Hematopoietic multipotent progenitor cell (in vitro differentiated cells): ENCODE data around the gene RCOR3. TPM values are rescaled to one million over a fixed set of nuclear protein-coding genes. Genes with fewer than 3 reads are reported as not detected.

Experiments used
- DNase-seq, 3 donors: peaks; one replicate each; pipeline ENCODE4 v3.0.0-alpha.2; 2011 to 2015; ENCODE audit warnings: low read depth in 2 of 3, low spot score in 2 of 3
- total RNA-seq: library from RNA; depleted of rRNA; stranded (reverse); fragments of >200 nt; gene quantifications from one replicate; pipeline ENCODE4 v1.2.3, GENCODE V29; 2012

Gene RCOR3
- total RNA-seq, 1 donor, result 25.3 TPM

GRCh38 chr1:211361202-211361601 lies 102.0 kb downstream of the RCOR3 start:
- no peak for DNase-seq

Other genes with a start within 250 kb of the RCOR3 start
- under 0.01 TPM for gene KCNH1, start 125.2 kb upstream of the RCOR3 start, total RNA-seq
- 36.9 TPM for gene TRAF5, start 67.5 kb downstream of the RCOR3 start, total RNA-seq
- not detected for gene RD3, start 232.8 kb downstream of the RCOR3 start, total RNA-seq